Stimulated activated CD8-positive, alpha-beta memory T cell treated with anti-CD3 and anti-CD28 coated beads, Interleukin-7, amount 100 ng/mL, for 1 hour (primary cell): ENCODE data around the gene SEC22B.
"Not testable (repeated sequence)": the region's sequence is repeated elsewhere in the genome, so short reads cannot be mapped to it uniquely, and the experiment has no call there.

ENCODE experiments used
- DNase-seq, 2 donors: peaks; one replicate each; pipeline ENCODE4 v3.0.0-alpha.2; 2020; ENCODE audit warnings: low read depth in 2 of 2

The SEC22B gene

DNA sequence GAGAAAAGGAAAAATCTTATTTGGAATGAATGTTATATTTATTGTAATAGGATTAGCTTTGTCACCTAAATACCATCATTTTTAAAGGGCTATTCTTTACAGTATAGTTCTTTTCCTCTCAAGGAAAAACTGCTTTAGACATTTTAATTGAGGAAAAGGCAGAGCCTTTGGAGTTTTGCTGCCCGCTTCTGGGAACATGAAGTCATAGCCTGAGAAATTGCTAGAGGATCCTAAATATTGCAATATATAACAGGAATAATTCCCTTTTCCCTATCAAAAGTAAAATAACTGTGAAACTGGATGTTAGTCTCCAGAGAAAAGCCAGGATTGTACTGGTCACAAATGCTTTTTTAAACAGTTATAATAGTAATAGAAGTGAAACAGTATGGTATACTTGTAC lies 30.5 kb downstream of the SEC22B start:
- DNase-seq, result not testable (repeated sequence)

DNA sequence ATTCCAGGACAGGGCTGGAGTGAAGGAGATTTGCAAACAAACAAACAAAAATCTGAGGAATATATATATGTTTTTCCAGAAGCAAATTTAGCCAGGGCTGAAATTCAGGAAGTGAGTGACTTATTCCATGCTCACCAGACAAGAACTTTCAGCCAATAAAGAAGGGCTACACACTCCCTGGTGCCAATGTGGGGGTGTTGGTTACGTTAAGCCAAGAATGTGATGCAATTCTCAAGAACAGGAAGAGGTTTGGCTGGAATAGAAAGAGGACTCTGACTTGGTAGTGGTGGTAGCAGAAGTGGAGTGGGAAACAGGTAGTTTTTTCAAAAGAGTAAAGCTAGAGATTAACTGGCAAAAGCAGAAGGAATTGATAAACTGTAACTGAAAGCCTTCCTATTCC lies 31.7 kb downstream of the SEC22B start:
- DNase-seq, result not testable (repeated sequence)

DNA sequence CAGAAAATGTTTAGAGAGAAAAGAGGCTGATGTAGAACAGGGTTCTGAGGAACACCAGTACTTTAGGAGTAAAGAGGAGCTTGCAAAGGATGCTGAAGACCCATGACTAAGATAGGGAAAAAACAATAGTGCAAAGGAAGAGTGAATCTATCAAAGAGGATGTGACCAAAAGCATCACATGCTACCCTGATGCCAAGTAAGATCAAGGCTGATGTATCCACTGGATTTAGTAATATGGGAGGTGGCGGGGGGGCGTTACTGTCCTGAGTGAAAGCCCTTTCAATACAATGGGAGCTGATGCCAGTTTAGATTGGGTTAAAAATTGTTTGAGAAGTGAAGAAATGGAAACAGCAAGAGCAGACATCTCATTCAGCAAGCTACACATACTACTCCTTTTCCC lies 32.2 kb downstream of the SEC22B start:
- not testable (repeated sequence) for DNase-seq

DNA sequence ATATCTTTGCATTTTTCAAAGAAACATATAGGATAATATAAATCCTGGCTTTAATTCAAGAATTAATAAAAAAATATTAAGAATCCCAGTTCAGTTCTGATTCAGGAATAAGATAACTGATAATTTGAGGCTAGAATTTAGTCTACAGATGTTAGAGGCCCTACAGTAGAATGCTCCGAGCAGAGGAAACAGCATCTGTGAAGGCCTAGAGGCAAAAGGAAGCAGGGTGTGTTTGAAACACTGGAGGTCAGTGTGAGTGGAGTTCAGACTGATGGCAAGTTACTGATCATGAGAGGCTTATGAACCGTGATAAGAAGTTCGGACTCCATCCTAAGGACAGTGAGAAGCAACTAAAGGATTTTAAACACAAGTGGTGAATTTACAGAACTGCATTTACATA lies 33.0 kb downstream of the SEC22B start:
- DNase-seq, result not testable (repeated sequence)

DNA sequence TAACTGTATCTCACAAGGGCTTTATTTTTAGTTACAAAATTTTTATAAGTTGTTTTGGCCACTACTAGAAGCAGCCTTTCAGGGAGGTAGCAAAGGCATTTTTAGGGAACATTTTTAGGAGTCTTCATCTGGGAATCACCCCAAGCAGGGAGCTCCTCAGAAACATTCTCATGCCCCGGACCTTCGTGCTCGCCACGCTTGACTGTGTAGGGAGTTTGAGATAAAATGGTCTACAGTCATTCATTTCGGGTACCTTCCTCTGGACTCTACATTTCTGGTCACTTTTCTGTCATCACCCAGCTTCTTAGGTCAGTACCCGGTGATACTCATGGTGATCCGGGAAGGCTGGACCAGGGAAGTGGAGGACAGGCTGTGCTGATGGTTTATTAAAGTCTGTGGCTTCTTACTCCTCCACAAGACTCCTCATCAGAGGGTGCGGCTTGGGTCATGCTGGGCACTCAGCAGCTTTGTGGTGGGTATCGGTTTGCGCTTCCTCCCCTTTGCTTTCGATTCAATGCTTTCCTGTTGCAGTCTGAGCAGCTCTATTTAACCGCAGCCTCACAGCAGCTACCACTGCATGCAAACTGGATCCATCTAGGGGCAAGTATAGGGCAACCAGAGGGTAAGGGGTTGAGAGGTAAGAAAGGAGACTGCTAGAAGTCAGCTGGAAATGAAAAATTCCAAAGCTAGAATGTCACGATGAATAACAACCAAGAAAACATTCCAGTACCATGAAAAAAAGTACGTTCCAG lies 33.6 kb downstream of the SEC22B start:
- peak; percentile 13 to 35 for DNase-seq

DNA sequence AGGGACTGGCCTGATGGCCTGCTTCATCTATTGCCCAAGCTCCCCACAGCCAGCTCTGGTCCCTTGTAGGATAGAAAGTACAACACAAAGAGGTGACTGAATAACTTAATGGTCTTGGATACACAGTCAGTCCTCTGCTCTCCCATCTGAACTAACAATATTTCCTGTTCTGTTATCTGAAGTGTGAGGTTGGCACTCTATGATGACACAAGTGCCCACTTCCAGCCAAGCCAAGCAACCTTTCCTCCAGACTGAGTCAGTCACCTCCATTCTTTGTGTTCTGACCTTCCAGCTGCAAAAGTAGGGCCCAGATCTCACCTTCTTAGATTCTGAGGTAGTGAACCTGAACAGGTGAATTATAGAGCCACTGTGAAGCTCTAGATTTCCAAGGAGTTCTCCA lies 34.5 kb downstream of the SEC22B start:
- not testable (repeated sequence) for DNase-seq

DNA sequence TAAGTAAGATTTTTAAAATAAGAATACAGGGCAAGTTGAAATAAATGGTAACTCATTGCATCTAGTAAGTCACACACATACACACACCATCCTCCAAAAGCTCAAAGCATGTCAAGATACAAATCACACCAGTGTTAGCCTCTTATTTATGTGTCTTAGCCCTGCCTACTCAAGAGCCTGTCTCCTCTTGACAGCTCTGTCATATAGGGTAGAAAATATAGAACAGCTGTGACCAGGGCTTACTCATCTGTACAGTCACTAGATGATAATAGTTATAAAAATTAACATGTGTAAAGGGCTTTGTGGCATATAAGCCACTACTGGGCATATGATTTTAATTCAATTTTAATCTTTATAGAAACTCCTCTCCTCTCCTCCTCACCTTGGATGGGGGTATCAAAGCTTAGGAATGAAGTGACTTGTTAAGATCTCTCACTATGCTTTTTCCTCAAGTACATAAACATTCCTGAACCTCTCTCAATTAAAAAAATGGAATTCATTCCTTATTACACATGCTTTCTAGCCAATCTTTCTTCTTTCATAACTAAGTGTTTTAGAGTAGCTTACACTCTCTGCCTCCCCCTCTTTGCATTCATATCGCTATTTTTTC lies 35.6 kb downstream of the SEC22B start:
- DNase-seq, result not testable (repeated sequence)

DNA sequence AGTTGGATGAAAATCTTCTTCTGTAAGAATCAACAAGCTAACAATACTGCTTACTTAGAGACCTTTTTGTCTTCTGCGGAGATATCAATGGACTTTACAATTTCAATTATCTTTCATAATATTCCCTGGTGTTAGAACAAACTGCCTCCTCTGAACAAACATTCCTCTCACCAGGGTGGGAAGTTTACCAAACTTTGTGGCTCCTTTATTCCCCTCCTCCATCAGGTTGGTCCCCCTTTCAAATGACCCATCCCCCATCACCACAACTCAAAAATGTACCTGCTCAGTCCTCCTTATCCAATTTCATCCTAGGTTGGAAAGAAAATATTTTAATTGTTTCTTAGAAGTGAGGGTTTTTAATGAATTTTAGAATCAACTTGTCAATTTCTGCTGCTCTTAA lies 40.2 kb downstream of the SEC22B start:
- DNase-seq, result not testable (repeated sequence)

DNA sequence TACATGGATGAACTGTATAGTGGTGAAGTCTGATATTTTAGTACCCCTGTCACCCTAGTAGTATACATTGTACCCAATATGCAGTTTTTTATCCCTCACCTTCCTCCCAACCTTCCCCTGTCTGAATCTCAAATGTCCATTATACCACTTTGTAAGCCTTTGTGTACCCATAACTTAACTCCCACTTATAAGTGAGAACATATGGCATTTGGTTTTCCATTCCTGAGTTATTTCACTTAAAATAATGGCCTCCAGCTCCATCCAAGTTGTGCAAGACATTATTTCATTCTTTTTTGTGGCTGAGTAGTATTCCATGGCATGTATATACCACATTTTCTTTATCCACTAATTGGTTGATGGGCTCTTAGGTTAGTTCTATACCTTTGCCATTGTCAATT lies 42.4 kb downstream of the SEC22B start:
- DNase-seq, result not testable (repeated sequence)

DNA sequence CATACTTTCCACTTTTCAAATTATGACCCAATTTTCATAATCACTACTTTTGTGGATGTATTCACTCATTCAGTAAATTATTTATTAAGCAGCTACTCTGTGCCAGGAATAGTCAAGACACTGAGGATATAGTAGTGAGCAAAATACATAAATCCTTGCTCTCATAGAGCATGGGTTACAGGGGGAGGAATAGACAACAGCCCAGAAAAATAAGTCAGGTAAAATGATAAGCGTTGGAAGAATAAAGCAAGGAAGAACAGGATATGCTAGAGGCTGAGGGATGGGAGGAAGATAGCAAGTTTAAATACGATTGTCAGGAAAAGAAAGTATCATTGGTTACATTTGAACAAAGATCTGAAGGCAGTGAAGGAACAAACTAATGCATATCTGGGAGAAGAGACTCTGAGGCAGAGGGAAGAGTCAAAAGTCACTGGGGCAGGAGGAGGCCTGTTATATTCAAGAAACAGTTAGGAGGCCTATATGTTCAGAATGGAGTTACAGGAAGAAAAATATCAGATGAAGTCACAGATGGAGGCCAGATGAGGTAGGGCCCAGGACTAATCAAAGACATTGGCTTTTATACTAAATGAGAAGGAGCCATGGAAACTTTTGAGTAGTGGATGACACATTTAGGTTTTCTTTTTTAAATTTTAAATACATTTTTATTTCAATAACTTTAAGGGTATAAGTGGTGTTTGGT lies 42.9 kb downstream of the SEC22B start:
- DNase-seq, result no peak

DNA sequence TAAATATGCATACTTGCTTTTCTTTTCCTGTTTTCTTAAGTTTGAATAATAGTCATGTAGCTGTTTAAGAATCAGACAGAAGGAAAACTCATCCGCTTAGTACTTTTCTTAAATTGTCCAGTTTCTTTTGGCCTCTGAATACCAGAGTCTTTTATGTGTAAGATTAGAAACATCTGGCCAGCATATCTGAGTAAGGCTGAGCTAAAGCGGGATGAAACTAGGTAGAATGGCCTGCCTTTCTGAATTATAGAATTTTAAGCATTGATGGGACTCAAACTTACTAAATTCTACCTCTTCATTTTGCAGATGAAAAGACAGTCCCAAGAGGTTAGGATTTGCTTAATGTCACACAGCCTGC lies 43.9 kb downstream of the SEC22B start:
- not testable (repeated sequence) for DNase-seq

DNA sequence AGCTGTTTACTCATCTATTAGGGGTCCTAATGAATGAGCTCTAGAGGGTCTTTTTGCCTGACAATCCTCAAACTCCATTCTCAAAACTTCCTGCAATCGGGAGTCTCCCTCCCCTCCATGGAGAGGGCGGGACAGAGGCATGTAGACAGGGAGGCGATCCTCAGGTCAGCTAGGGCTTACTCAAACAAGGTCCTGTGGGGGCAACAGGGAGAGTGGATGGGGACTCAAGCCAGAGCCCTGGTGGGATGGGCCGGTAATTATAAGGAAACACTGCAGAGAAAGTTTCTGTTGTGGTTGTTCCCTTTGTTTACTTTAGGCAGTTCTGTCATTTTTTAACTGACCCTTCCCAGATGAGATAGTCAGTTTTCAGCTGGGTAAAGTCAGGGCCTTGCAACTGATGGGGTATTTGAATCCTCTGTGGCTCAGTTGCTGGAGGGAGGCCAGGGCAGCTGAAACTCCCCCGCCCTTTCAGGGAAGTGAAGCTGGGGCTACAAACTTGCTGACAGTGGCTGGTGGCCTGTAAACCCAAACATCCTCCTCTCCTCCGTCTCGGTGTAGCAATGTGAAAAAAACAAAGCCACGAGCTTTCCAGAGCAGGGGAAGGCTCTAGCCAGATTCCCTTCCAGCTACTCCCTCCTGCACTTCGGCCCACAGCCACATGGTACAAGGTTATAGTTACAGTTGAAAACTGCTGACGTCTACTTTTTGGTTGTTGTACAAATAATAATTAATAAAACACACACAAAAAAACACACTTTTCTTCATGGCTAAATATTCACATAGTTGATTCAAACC lies 44.5 kb downstream of the SEC22B start:
- not testable (repeated sequence) for DNase-seq

DNA sequence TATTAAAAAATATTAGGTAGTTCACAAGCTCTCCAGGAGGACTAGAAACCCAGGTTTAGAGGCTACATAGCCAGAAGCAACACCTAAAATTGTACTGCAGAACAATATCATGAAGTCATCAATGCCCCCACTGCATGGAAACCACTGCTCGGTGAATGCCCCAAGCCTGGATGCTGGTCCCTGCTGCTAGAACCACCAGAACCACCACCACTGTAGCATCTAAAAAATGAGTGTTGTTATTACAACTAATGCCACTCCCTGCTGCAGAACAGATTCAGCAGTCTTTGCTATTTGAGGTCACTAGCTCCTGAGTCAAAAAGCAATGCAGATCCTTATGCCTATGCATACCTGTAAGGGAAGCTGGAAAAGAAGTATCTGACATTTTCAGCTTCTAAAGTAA lies 48.4 kb downstream of the SEC22B start:
- DNase-seq, result not testable (repeated sequence)

DNA sequence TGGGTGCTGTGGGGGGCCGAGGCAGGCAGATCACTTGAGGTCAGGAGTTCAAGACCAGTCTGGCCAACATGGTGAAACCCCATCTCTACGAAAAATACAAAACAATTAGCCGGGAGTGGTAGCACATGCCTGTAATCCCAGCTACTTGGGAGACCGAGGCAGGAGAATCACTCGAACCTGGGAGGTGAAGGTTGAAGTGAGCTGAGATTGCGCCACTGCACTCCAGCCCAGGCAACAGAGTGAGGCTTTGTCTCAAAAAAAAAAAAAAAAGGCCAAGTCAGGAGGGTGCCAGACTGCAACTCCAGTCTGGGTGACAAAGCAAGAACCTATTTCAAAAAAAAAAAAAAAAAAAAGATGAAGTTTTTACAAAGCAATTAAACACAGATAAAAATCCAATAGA lies 50.1 kb downstream of the SEC22B start:
- DNase-seq, result not testable (repeated sequence)

DNA sequence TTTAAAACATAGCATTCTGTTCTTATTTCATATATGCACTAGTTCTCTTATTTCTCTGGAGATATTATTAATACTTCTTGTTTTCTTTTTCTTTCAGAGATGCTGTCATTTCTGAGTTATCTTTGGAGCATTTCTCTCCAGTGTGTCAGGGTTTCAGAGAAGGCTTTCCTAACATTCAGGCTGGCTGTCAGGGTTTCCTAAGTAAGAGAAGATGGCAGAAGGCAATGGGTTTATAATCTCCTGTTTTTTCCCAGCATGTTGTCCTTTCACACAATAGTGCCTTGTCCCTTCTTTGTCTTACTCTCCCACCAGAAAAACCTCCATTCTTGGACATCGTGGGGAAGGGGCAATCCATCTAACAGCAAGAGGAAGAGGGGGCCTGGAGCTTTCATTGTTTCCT lies 51.7 kb downstream of the SEC22B start:
- not testable (repeated sequence) for DNase-seq

DNA sequence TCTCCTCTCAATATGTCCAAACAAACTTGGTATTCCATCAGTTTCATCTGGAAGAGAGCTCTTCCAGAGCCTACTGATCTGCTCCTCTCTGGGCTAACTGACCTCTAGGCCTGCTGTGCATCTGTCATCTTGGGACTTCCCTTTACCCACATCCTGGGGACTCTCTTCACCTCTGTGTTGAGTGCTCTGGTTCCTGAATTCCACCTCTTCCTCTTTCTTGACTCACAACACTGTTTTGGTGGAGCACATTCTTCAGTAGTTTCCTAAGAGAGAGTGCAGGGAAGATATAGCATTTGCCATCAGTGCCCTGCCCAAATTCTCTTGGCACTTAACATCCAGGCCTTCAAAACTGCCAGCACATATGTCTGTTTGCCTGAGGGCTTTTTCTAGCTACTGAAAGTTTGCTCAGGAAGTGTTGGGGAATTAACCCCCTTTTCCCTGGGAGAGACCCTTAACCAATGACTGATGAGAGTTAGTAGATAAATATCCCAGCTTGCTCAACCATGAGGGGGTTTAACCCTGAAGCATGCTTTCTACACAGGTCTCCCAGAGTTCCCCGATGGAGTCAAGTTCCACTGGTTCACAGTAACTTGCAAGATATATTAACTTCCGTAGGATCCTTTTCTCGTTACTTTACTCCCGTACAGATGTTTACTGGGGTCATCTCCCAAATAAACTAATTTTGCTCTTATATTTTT lies 52.4 kb downstream of the SEC22B start:
- DNase-seq, result not testable (repeated sequence)

DNA sequence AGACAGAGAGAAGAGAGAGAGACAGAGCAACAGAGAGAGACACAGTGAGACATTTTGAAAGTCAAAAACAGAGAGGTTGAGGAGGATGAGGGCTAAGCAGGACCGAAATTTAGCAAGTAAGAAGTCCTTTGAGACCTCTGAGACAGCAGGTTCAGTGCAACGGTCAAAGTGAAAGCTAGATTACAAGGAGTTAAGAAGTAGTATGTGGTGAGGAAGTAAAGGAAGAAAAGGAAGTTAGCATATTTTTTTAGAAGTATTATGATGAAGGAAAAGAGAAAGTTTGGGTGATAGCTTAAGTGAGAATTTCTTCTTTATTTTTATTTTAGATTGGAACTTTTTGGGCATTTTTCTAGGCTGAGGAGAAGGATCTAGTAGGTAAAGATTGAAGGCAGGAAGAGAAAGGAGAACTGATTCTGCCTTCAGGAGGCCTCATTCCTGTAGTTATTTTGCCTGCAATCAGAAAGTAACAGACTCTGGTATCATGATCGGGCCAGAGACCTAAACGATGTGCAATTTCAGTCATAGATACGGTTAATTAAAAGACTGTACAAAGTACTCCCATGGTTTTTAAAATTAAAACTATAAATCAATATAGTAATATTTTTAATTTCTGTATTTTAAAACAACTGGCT lies 53.9 kb downstream of the SEC22B start:
- not testable (repeated sequence) for DNase-seq

DNA sequence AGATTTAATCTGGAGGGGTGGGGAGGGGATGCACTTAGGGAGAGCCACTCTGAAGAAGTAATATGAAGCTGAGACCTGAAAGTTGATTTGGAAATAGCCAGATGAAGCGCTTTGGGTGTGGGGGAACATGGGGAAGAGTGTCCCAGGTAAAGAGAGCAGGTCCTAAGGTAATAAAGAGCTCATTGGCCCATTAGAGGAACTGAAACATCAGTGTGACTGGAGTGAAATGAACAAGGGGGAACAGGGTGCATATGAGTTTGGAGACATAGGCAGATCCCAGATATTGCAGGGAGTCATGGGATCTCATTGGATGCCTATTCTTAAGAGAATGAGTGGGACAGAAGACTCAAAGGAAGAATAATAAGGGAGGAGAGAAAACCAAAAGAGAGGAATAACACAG lies 54.5 kb downstream of the SEC22B start:
- not testable (repeated sequence) for DNase-seq

DNA sequence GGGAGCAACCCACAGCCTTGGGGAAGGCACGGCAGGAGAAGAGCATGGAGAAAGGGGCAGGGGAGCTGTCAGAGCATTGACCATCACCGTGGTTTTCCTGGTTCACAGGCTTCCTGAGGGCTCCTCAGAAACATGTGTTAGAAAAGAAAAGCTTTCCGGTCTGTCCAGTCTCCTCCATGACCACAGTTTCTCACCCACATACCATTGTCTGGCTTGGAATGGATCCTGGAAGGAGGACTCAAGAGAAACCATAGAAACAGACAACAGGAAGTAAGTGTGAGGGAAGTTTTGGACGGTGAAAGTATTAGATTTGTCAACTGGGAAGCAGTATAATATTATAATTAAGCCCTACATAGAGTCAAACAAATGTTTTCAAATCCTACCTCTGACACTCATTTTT lies 55.8 kb downstream of the SEC22B start:
- DNase-seq, result not testable (repeated sequence)

DNA sequence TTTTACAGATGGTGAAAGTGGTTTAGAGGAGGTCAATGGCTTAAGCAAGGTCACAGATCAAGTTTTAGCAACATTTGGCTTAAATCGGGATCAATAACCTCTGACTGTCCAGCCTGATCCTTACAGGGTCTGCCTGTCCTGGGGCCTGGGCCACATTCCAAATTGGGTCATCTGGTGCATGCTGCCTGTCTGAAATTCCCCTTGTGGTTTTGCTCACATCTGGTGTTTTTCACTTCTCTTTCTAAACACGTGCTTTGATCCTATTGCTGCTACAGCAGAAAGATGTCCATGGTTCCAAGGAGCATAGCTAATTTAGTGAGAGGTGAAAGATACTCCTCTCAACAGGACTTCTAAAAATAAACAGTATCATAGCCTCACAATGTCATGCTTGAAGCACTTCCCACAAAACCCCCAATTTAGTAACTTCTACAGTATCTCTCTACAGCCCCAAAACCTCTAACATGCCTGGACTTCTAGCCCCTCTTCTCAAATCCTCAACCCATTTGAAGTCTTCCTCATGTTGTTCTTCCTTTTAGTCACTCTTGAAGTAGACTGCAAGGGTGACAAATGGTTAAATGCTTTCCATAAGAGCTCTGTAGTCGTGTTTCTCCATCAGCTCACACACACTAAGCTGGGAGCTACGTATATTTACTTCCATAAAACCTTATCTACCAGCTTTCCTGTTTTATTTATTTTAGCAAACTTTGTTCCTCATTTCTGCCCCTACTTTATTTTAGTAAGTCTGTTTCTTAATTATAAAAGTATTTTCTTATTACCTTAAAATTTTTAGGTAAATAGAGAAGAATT lies 58.7 kb downstream of the SEC22B start:
- not testable (repeated sequence) for DNase-seq
